Fibroblast of skin of back (primary cell): ENCODE results near the gene LTBP3.

Experiments used
- DNase-seq: peaks from one replicate; pipeline ENCODE4 v3.0.0-alpha.2; 2013

The LTBP3 gene

DNA sequence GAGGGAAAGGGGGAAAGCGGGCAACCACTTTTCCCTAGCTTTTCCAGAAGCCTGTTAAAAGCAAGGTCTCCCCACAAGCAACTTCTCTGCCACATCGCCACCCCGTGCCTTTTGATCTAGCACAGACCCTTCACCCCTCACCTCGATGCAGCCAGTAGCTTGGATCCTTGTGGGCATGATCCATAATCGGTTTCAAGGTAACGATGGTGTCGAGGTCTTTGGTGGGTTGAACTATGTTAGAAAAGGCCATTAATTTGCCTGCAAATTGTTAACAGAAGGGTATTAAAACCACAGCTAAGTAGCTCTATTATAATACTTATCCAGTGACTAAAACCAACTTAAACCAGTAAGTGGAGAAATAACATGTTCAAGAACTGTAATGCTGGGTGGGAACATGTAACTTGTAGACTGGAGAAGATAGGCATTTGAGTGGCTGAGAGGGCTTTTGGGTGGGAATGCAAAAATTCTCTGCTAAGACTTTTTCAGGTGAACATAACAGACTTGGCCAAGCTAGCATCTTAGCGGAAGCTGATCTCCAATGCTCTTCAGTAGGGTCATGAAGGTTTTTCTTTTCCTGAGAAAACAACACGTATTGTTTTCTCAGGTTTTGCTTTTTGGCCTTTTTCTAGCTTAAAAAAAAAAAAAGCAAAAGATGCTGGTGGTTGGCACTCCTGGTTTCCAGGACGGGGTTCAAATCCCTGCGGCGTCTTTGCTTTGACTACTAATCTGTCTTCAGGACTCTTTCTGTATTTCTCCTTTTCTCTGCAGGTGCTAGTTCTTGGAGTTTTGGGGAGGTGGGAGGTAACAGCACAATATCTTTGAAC lies 52.5 kb downstream of the LTBP3 start:
- DNase-seq = peak; percentile 31

GRCh38 chr11:65504674-65505465 lies 53.3 kb downstream of the LTBP3 start:
- DNase-seq = peak; percentile 12

DNA sequence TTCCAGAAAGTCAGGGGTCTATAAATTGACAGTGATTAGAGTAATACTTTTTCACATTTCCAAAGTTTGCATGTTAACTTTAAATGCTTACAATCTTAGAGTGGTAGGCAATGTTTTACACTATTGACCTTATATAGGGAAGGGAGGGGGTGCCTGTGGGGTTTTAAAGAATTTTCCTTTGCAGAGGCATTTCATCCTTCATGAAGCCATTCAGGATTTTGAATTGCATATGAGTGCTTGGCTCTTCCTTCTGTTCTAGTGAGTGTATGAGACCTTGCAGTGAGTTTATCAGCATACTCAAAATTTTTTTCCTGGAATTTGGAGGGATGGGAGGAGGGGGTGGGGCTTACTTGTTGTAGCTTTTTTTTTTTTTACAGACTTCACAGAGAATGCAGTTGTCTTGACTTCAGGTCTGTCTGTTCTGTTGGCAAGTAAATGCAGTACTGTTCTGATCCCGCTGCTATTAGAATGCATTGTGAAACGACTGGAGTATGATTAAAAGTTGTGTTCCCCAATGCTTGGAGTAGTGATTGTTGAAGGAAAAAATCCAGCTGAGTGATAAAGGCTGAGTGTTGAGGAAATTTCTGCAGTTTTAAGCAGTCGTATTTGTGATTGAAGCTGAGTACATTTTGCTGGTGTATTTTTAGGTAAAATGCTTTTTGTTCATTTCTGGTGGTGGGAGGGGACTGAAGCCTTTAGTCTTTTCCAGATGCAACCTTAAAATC lies 54.0 kb downstream of the LTBP3 start:
- peak; percentile 60 for DNase-seq

GRCh38 chr11:65503368-65503948 lies 54.7 kb downstream of the LTBP3 start:
- no peak for DNase-seq

GRCh38 chr11:65502555-65503367 lies 55.4 kb downstream of the LTBP3 start:
- DNase-seq = peak; percentile 47

DNA sequence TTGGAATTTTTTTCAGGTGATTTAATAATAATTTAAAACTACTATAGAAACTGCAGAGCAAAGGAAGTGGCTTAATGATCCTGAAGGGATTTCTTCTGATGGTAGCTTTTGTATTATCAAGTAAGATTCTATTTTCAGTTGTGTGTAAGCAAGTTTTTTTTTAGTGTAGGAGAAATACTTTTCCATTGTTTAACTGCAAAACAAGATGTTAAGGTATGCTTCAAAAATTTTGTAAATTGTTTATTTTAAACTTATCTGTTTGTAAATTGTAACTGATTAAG lies 55.9 kb downstream of the LTBP3 start:
- no peak for DNase-seq

DNA sequence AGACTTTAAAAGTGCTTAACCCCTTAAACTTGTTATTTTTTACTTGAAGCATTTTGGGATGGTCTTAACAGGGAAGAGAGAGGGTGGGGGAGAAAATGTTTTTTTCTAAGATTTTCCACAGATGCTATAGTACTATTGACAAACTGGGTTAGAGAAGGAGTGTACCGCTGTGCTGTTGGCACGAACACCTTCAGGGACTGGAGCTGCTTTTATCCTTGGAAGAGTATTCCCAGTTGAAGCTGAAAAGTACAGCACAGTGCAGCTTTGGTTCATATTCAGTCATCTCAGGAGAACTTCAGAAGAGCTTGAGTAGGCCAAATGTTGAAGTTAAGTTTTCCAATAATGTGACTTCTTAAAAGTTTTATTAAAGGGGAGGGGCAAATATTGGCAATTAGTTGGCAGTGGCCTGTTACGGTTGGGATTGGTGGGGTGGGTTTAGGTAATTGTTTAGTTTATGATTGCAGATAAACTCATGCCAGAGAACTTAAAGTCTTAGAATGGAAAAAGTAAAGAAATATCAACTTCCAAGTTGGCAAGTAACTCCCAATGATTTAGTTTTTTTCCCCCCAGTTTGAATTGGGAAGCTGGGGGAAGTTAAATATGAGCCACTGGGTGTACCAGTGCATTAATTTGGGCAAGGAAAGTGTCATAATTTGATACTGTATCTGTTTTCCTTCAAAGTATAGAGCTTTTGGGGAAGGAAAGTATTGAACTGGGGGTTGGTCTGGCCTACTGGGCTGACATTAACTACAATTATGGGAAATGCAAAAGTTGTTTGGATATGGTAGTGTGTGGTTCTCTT lies 56.5 kb downstream of the LTBP3 start:
- peak; percentile 45 for DNase-seq

GRCh38 chr11:65501186-65501471 lies 57.0 kb downstream of the LTBP3 start:
- no peak for DNase-seq

GRCh38 chr11:65500387-65501185 lies 57.6 kb downstream of the LTBP3 start:
- peak; percentile 55 for DNase-seq

DNA sequence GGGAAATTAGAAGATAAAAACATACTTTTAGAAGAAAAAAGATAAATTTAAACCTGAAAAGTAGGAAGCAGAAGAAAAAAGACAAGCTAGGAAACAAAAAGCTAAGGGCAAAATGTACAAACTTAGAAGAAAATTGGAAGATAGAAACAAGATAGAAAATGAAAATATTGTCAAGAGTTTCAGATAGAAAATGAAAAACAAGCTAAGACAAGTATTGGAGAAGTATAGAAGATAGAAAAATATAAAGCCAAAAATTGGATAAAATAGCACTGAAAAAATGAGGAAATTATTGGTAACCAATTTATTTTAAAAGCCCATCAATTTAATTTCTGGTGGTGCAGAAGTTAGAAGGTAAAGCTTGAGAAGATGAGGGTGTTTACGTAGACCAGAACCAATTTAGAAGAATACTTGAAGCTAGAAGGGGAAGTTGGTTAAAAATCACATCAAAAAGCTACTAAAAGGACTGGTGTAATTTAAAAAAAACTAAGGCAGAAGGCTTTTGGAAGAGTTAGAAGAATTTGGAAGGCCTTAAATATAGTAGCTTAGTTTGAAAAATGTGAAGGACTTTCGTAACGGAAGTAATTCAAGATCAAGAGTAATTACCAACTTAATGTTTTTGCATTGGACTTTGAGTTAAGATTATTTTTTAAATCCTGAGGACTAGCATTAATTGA lies 58.3 kb downstream of the LTBP3 start:
- no peak for DNase-seq

GRCh38 chr11:65498977-65499712 lies 59.0 kb downstream of the LTBP3 start, which contains the start of gene MALAT1:
Gene MALAT1 (plus strand): TSS chr11:65499045.
- peak; percentile 95 for DNase-seq

DNA sequence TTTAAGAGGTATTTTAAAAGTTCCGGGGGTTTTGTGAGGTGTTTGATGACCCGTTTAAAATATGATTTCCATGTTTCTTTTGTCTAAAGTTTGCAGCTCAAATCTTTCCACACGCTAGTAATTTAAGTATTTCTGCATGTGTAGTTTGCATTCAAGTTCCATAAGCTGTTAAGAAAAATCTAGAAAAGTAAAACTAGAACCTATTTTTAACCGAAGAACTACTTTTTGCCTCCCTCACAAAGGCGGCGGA lies 59.5 kb downstream of the LTBP3 start:
- no peak for DNase-seq

GRCh38 chr11:65498042-65498726 lies 60.0 kb downstream of the LTBP3 start:
- peak; percentile 67 for DNase-seq

DNA sequence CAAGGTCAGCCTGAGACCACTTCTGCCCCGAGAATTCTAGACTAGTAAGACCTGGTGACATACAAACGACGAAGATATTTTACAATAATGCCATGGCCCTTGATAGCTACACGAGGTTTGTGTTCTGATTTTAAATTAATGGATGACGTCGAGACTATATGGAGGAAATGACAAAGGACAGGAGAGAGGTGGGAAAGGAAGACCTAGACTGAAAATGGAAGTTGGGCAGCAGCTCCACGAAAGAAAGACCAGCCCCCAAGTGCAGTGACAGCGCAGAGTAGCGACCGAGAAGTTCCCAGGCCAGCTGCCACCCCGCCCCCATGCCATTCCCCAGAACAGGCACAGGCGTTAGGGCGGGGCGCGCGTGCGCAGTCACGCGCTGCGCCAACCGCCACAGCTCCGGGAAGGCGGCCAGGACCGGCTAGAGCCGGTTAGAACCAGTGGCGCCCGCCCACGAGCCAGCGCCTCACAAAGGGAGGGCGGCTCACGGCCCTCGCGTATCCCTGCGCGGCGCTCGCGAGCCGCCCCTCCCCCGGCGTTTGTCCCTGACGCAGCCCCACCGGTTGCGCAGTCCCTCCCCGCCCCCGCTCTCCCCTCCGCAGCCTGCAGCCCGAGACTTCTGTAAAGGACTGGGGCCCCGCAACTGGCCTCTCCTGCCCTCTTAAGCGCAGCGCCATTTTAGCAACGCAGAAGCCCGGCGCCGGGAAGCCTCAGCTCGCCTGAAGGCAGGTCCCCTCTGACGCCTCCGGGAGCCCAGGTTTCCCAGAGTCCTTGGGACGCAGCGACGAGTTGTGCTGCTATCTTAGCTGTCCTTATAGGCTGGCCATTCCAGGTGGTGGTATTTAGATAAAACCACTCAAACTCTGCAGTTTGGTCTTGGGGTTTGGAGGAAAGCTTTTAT lies 60.8 kb downstream of the LTBP3 start:
- DNase-seq = peak; percentile 98

- DNase-seq = peak; percentile 72
Observed at GRCh38 chr11:65496304-65497140, 61.6 kb downstream of the LTBP3 start.

GRCh38 chr11:65493367-65494176 lies 64.6 kb downstream of the LTBP3 start:
- peak; percentile 98 for DNase-seq
